ENCODE data around the gene TRANK1.
A peak's percentile ranks its signal among the peaks of the same experiment; 100 is the strongest.

Gene TRANK1

GRCh38 chr3:36833160-36833814 lies 111.6 kb downstream of the TRANK1 start:
- no peak for DNase-seq

GRCh38 chr3:36832406-36832805 lies 112.4 kb downstream of the TRANK1 start:
- DNase-seq = no peak

GRCh38 chr3:36827133-36827532 lies 117.7 kb downstream of the TRANK1 start:
- DNase-seq = no peak

GRCh38 chr3:36826240-36826639 lies 118.6 kb downstream of the TRANK1 start:
- no peak for DNase-seq

DNA sequence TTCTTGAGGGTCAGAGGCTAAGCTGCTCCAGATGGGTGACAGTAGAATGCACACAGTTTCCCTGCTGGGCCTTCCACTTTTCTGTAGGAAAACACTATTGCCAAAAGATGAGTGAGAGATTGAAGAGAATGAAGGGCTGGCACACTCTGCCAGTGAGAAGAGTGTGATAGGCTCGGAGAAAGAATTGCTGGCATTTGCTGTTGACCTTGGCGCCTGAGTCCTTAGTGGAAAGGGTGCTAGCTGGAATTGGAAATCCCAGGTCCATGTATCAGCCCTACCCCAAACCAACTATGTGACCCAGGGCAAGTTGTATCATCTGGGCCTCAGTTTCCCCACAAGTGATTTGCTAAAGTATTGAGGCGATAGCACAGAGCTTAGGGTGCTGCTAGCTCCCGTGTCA lies 120.4 kb downstream of the TRANK1 start:
- DNase-seq = no peak

DNA sequence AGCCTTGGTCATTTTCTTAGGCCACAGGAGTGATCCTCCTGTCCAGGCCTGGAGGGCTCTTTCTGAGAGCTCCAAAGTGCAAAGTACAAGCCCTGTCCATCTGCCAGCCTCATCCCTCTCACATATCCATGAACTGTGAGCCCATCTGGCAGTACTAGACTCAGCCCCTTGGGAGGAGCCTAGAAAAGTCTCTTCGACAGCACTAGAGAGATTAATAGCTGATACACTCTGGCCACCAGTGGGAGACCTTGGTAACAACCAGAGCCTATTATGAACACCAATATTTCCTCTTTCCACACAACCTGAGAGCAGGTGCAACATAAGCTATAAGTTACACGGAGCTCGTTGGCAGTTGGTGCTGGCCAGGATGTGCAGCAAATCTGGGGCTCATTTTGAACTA lies 121.0 kb downstream of the TRANK1 start:
- no peak for DNase-seq

GRCh38 chr3:36820083-36820482 lies 124.8 kb downstream of the TRANK1 start:
- no peak for DNase-seq

DNA sequence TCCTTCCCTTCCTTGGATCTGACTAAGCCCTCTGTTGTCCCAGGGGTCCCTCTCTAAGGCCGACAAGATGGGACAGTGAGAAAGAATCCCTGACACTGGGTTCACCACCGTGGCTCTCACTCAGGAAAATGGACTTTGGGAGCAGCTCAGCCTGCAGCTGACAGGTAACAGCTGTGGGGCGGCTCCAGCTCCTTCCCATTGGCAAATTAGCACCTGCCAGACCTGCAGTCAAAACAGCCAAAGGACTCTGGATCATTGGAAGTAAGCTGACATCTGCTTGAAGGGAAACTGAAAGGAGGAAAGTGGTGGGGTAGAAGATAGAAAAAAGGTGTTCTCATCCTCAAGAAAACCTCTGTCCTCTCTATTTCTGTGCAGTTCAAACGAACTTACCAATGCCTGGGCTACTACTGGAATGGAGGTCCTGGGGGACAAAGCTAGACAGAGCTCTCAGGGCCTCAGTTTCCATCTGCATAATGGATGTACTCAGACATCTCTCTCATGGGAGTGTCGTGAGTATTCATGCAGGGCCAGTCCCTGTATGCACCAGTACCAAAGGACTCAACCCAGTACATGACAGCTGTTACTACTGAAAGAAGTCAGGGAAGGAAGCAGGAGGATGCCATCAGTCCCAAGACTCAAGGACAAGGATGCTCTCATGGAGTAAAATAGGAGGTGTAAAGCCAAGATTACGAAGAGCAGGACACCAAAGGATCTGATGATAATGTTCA lies 126.9 kb downstream of the TRANK1 start:
- no peak for DNase-seq

DNA sequence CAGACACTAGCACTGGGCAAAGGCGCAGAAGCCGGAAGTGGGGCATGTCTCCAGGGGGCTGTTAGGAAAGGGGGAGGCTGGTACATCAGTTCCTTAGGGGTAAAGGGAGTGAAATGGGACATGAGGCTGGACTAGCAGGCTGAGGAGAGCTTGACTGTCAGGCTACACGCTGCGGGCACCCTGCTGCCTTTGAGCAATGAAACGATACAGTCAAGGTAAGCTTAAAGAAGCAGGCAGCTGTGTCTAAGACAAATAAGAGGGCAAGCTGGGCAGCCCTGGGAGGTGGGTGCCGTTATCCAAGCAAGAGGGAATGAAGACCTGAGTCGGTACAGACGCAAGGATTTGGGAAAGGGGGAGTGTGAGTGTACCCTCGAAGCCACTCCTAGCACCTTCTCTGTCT lies 129.5 kb downstream of the TRANK1 start:
- no peak for DNase-seq

DNA sequence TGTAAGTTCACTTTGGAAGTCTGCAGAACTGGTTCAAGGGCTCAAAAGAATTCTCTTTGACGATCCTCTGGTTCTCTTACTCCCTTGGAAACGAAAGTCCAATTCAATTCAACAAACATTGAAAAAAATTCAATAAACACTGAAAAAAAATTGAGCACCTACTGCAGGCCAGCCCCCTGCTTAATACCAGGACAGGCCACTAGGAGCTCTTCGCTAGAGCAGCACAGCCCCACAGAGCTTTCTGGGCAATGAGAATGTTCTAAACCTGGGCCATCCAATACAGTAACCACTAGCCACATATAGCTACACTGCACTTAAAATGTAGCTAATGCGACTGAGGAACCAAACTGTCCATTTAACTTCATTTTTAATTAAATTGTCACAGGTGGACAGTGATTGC lies 130.1 kb downstream of the TRANK1 start:
- DNase-seq = no peak

- no peak for DNase-seq
Measured at GRCh38 chr3:36814066-36814717, 130.7 kb downstream of the TRANK1 start.

DNA sequence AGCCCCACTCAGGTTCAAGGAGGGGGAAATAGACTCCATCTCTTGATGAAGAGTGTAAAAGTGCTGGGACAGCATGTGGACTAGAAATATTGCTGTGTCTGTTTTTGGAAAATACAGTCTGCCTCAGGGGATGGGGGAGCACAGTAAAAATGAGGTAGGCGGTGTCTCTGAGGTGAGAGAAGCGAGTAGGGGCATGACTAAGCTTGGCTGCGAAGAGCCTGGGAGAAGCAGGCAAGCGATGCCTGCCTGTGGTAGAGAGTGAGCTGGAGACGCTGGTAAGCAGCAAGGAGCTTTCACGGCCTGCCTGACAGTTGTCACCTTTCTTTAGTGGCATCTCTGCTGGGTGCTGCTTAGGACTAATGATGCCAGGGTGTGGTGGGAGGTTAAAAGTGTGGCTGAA lies 131.5 kb downstream of the TRANK1 start:
- DNase-seq = no peak

- DNase-seq = no peak
Measured at GRCh38 chr3:36812240-36812639, 132.6 kb downstream of the TRANK1 start.

DNA sequence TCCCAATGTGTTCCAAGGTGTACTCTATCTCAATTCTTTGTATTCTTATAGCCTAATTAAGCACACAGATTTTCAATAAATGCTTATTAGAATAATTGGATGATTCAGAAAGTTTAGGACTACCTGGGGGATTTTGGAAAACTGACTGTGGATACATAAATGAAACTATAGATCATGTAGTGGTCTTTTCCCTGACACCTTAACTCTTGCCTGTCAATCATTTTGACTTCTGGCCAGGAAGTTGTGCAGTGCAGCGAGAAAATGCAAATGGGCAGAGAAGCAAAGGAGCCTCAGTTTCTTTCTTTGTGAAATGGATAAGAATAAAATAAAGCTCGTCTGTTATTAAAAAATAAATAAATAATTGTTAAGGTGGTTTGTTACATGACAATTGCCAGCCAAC lies 133.1 kb downstream of the TRANK1 start:
- no peak for DNase-seq

DNA sequence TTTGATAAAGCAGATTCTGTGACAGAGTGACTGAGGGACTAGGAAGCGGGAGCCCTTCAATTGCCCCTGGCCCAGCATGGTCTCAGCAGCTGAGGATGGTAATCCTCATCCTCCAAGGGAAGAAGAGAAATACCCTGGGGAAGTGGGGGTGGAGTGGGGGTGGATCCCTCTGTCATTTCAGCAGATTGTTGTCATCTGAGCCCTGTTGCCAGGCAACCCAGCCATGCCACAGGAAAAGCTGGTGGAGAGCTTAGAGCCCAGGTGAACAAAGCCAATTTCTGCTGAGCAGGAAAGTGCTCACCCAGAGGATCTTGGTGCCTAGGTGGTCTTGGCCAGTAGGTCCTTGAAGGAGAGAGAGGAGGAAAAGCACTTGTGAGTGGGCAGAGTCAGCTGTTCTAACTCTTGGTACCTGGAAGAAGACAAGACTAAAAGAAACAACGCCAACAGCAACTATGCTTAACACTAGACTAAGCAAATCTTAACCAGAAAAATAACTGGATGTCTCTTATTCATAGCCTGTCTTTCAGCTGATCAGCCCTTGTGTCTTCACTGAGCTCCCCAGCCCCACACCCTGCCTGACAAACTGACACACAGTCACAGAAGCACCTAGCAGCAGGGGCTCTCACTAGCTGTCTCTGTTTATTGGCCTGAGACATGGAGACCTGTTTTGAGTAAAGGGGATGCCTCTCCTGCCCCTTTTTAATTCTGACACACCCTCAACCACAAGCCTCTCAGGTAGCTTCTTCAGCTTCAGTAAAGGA lies 140.4 kb downstream of the TRANK1 start:
- DNase-seq = peak; percentile 43

- no peak for DNase-seq
Measured at GRCh38 chr3:36803091-36803791, 141.6 kb downstream of the TRANK1 start.

- no peak for DNase-seq
Measured at GRCh38 chr3:36800533-36801116, 144.2 kb downstream of the TRANK1 start.

DNA sequence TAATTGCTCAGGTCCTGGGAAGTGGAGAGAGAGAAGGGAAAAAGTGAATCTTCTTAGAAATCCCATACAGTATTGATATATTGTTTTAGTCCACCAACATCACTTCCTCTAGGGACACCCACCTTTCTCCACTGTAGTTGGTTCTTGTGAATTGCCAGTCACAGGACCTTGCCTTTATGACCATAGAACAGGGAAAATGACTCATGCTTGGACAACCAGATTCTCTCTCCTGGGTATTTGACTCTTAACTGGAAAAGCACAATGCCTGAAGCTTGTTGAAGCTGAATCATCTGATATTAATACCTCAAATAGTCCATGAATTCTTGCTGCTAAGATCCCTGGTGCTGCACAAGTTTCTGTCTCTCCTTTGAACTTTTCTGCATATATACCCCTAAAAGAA lies 148.0 kb downstream of the TRANK1 start:
- DNase-seq = no peak

DNA sequence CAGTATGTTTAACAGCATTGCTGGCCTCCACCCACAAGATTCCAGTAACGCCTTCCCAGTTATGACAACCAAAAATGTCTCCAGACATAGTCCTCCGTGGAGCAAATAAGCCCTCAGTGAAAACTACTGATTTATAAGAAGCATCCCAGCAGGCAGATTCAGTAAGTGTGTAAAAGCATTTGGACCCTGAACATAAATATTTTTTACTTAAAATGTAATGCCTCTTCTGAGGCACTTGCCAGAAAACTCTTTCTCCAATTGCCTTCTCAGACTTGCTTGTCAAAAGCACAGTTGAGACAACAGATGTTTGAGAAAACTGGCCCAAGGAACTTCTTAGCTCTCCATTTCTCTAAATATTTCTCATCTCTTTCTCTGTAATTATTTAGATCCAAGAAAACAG lies 148.7 kb downstream of the TRANK1 start:
- DNase-seq = no peak

- no peak for DNase-seq
Measured at GRCh38 chr3:36795622-36796021, 149.2 kb downstream of the TRANK1 start.

DNA sequence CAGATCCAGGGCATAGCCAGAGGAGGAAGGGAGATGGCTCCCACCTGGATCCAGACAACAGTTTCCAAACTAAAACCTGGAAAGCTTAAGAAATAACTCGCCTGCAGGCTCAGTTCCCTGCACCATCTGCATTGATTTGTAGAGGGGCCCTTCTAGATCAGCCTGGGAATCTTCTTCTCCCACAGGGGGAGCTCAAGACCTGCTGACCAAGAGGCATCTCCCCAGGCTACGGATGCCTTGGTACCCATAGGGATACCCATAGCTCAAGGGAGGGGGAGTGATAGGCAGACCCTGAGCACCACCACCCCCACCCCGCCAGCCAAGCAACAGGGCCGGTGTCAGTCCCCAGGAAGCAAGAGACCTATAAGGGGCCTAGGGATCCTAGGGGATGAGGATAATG lies 152.5 kb downstream of the TRANK1 start:
- DNase-seq = peak; percentile 22

DNA sequence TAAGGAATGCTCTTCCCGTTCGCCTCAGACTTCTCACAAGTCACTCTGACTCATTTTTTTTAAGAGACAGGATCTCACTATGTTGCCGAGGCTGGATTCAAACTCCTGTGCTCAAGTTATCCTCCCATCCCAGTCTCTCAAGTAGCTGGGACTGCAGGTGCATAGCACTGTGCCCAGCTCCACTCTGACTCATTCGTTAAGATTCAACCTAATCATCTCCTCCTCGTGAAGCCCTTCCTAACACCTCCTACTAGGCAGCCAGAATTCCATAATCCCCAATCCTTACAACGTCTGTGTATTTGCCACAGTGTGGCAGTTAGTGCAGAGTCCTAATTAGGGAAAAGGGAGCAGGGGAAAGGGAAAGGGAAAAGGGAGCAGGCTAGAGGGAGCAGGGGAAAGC lies 154.1 kb downstream of the TRANK1 start:
- no peak for DNase-seq

All from COR-L47 (cell line).